Measurements from ENCODE around the gene WIPF3. TPM values are rescaled to one million over a fixed set of nuclear protein-coding genes. Genes with fewer than 3 reads are reported as not detected.

WIPF3 gene
- total and polyA plus RNA-seq, 2 experiments from 2014 or later = 1.4 to 2.8 TPM

DNA sequence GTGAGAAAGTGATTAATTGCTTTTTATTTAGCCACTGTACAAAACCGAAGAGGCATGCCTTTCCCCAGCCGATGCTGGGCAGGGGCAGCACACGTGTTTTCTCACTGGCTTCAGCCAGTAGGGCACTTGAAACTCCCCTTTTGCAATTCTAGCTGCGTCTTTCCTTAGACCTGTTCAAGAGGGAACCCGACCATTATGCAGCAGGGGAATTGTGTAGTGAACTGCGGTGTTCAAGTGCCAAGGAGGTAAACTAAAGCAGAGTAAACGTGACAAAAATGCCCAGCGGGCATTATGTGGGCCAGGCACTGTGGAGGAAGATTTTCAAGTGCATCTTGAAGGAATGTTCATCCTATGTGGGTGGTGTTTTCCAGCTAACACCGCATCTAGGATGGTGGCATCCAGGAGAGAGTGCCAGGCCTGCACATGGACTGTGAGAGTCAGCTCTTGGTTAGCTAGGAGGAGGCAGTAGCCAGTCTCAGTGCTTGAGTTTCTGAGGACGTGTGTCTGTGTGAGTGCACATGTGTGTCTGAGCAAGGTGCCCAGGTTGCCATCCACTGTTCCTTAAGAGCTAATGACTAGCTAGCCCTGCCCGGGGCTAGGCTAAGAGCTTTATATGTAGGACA lies 3.3 kb downstream of the WIPF3 start:
- TF ChIP-seq, protein P1, sequence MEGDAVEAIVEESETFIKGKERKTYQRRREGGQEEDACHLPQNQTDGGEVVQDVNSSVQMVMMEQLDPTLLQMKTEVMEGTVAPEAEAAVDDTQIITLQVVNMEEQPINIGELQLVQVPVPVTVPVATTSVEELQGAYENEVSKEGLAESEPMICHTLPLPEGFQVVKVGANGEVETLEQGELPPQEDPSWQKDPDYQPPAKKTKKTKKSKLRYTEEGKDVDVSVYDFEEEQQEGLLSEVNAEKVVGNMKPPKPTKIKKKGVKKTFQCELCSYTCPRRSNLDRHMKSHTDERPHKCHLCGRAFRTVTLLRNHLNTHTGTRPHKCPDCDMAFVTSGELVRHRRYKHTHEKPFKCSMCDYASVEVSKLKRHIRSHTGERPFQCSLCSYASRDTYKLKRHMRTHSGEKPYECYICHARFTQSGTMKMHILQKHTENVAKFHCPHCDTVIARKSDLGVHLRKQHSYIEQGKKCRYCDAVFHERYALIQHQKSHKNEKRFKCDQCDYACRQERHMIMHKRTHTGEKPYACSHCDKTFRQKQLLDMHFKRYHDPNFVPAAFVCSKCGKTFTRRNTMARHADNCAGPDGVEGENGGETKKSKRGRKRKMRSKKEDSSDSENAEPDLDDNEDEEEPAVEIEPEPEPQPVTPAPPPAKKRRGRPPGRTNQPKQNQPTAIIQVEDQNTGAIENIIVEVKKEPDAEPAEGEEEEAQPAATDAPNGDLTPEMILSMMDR (IDR thresholded peaks at IDR 0.05; ENCODE audit: low read depth, low read length) = no peak
- H3K9me3 ChIP-seq (ENCODE audit: low read depth) = no peaks in the 10 kb centered on the region
- H3K27me3 ChIP-seq = peaks cover 88% of the 10 kb centered on the region
- no peaks in the 10 kb centered on the region for H3K36me3 ChIP-seq
- H3K27ac ChIP-seq = no peak overlapping the region
- no peak for DNase-seq (ENCODE audit: low read depth in 1 of 2, low spot score in 1 of 2)
- H3K4me3 ChIP-seq = no peak overlapping the region
- no peaks in the 10 kb centered on the region for H3K4me1 ChIP-seq (ENCODE audit: low read depth)

DNA sequence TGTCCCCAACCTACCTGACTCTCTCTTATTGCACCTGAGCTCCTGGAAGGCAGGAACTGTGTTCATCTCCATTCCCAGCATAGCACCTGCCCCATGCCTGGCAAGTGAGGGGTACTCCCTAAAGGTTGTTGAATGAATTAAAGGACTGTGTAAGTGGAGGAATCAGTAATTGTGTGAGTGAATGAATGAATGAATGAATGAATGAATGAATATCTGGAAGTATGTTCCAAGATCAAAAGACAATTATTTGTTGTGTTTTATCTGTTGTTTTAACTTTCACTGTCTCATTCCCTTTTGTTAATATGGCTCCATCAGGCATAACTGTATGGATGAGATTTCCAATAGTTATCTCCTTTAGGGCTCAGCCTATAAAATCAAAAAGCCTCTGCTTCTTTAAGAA lies 4.0 kb downstream of the WIPF3 start:
- TF ChIP-seq, protein P1 (IDR thresholded peaks at IDR 0.05; ENCODE audit: low read depth, low read length) = no peak
- no peak overlapping the region for H3K27ac ChIP-seq
- no peaks in the 10 kb centered on the region for H3K9me3 ChIP-seq (ENCODE audit: low read depth)
- H3K36me3 ChIP-seq = no peaks in the 10 kb centered on the region
- H3K4me3 ChIP-seq = no peak overlapping the region
- no peaks in the 10 kb centered on the region for H3K4me1 ChIP-seq (ENCODE audit: low read depth)
- H3K27me3 ChIP-seq = peaks cover 84% of the 10 kb centered on the region
- DNase-seq (ENCODE audit: low read depth in 1 of 2, low spot score in 1 of 2) = no peak

DNA sequence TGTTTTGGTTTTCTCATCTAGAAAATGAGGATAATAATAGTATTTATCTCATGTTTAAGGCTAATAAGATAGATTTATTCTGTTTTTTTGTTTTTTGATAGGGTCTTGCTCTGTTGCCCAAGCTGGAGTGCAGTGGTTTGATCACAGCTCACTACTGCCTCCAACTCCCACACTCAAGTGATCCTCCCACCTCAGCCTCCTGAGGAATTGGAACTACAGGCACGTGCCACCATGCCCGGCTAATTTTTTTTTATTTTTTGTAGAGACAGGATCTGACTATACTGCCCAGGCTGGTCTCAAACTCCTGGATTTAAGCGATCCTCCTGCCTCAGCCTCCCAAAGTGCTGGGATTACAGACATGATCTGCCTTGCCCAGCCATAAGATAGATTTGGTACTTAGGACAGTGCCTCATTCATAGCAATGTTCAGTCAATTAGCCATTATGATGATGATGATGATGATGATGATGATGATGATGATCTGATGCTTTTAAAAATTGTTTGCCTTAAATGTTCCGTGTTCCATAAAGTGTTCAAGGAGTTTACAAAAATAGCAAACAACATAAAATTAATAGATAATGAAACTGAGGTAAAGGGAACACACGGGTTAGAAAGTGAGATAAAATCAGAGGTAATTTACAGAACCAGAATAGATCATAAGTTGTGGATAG lies 4.6 kb downstream of the WIPF3 start:
- Histone ChIP-seq H3K9me3 (ENCODE audit: low read depth) (no peaks in the 10 kb centered on the region), H3K4me1 (ENCODE audit: low read depth) (no peaks in the 10 kb centered on the region), H3K27ac (no peak overlapping the region), H3K27me3 (peaks cover 78% of the 10 kb centered on the region), H3K4me3 (no peak overlapping the region), H3K36me3 (no peaks in the 10 kb centered on the region)
- TF ChIP-seq, protein P1 (IDR thresholded peaks at IDR 0.05; ENCODE audit: low read depth, low read length) = no peak
- no peak for DNase-seq (ENCODE audit: low read depth in 1 of 2, low spot score in 1 of 2)

DNA sequence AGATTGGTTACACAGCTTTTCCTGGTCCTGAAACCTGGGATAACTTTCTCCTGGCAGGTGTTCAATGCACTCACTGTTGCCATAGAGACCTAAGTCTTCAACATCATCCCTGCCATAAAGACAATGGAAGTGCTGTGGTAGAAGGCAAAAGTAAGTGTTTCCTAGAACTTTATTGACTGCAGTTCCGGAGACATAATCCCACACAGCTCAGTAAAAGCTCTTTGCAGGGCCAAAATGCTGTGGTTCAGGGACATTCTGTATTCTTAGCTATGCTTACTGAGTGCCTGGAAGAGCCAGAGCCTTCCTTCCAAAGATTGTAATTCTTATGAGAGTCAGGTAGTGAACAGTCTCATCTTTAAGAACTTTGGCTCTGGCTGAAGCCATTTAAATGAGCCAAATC lies 5.3 kb downstream of the WIPF3 start:
- peaks cover 72% of the 10 kb centered on the region for H3K27me3 ChIP-seq
- no peak overlapping the region for H3K27ac ChIP-seq
- no peaks in the 10 kb centered on the region for H3K36me3 ChIP-seq
- H3K4me1 ChIP-seq (ENCODE audit: low read depth) = no peaks in the 10 kb centered on the region
- no peak overlapping the region for H3K4me3 ChIP-seq
- DNase-seq (ENCODE audit: low read depth in 1 of 2, low spot score in 1 of 2) = no peak
- H3K9me3 ChIP-seq (ENCODE audit: low read depth) = no peaks in the 10 kb centered on the region
- TF ChIP-seq, protein P1 (IDR thresholded peaks at IDR 0.05; ENCODE audit: low read depth, low read length) = no peak

DNA sequence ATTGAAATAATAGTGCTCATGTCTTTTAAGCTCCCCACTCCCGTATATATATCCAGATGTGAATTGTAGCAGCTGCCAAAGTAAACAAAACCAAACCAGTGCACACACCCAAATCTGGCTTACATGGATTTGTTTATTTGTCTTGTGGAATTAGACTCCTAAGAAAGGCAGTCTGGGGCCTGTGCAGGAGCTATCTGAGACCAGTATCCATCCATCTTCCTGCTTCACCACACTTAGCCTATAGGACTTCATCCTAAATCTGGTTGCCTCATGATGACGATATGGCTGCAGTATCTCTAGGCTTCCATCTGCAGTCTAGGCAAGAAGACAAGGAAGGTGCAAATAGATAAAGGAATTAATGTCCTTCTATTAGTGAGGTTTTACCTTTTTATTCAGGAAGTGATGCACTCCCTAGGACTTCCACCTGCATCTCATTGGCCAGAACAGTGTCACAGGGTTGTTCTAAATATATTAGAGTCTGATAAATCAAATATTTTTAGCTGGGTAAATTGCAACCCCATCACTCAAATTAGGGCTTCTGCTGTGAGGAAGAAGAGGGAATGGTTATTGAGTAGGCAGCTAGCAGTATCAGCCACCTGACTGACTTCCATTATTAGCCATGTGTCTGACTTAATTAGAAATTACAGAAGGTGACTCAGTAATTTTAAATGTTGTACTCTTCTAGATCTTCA lies 6.0 kb downstream of the WIPF3 start:
- no peaks in the 10 kb centered on the region for H3K9me3 ChIP-seq (ENCODE audit: low read depth)
- no peak overlapping the region for H3K4me3 ChIP-seq
- no peaks in the 10 kb centered on the region for H3K4me1 ChIP-seq (ENCODE audit: low read depth)
- H3K27ac ChIP-seq = no peak overlapping the region
- H3K27me3 ChIP-seq = peaks cover 65% of the 10 kb centered on the region
- TF ChIP-seq, protein P1 (IDR thresholded peaks at IDR 0.05; ENCODE audit: low read depth, low read length) = no peak
- no peak for DNase-seq (ENCODE audit: low read depth in 1 of 2, low spot score in 1 of 2)
- no peaks in the 10 kb centered on the region for H3K36me3 ChIP-seq
